Tibial artery (tissue), 4 donors: ENCODE results near the gene PPP4R4.
"Not testable (repeated sequence)": the region's sequence is repeated elsewhere in the genome, so short reads cannot be mapped to it uniquely, and the experiment has no call there.

Source experiments
- DNase-seq, 2 donors: peaks; one replicate each; pipeline ENCODE4 v3.0.0-alpha.2; 2019
- H3K27ac ChIP-seq, 2 donors: fragments of 200-600 bp; sonication (generic) in 1 of 2; 1 replicate in 1 of 2; 2 replicates in 1 of 2; pipeline ENCODE4 v1.5.1; 2018 to 2019; ENCODE audit warnings: mild to moderate bottlenecking in 1 of 2
- H3K27me3 ChIP-seq, 2 donors: fragments of 200-600 bp; sonication (generic) in 1 of 2; one replicate each; pipeline versions ENCODE4 v1.5.1 to v1.6.0; 2016 to 2019
- H3K36me3 ChIP-seq, 3 donors: fragments of 200-600 bp; sonication (generic) in 2 of 3; one replicate each; pipeline ENCODE4 v1.5.1; 2016 to 2019; ENCODE audit warnings: mild to moderate bottlenecking in 2 of 3
- H3K4me1 ChIP-seq, 4 donors: fragments of 200-600 bp; sonication (generic) in 2 of 4; 1 replicate in 3 of 4; 2 replicates in 1 of 4; pipeline ENCODE4 v1.5.1; 2016 to 2019
- H3K4me3 ChIP-seq, 2 donors: fragments of 200-600 bp; sonication (generic) in 1 of 2; 1 replicate in 1 of 2; 2 replicates in 1 of 2; pipeline ENCODE4 v1.5.1; 2018 to 2019; ENCODE audit warnings: mild to moderate bottlenecking in 2 of 2
- H3K9me3 ChIP-seq, 3 donors: fragments of 200-600 bp; sonication (generic) in 1 of 3; one replicate each; pipeline ENCODE4 v1.5.1; 2016 to 2019
- intact Hi-C: fragments of 100-400 bp; cut with DNase I; formaldehyde crosslinking; loops from one replicate; pipeline ENCODE4 v1.15.0; 2023; ENCODE audit warnings: low total_unique reads
- TF ChIP-seq, protein P1 (sequence below), 2 experiments: fragments of 200-600 bp in 1 of 2; fragments of 450-650 bp in 1 of 2; IDR thresholded peaks; one replicate each; pipeline ENCODE4 v1.5.1; 2017 to 2019; ENCODE audit warnings: antibody characterized with exemption in 2 of 2, mild to moderate bottlenecking in 1 of 2, moderate library complexity in 1 of 2

PPP4R4 gene

DNA sequence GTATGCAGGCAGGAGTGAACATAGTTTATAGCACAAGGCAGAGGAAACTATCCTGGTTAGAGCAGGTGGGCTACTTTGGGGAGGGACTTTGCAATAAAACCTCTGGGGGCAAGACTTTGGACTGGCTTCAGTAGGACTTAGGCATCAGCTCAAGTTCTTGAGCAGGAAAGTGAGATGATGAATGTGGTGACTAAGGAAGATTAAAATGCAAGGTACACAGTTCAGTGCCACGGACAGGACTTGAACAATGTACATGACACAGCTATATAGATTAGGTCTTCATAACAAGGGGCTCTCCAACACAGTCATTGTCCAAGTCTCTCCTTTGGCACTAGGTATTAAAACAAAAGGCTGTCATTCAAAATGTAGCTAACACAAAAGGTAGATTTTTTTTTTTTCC lies 21.4 kb upstream of the PPP4R4 start:
- no peak for DNase-seq
- TF ChIP-seq, protein P1, sequence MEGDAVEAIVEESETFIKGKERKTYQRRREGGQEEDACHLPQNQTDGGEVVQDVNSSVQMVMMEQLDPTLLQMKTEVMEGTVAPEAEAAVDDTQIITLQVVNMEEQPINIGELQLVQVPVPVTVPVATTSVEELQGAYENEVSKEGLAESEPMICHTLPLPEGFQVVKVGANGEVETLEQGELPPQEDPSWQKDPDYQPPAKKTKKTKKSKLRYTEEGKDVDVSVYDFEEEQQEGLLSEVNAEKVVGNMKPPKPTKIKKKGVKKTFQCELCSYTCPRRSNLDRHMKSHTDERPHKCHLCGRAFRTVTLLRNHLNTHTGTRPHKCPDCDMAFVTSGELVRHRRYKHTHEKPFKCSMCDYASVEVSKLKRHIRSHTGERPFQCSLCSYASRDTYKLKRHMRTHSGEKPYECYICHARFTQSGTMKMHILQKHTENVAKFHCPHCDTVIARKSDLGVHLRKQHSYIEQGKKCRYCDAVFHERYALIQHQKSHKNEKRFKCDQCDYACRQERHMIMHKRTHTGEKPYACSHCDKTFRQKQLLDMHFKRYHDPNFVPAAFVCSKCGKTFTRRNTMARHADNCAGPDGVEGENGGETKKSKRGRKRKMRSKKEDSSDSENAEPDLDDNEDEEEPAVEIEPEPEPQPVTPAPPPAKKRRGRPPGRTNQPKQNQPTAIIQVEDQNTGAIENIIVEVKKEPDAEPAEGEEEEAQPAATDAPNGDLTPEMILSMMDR (IDR thresholded peaks at IDR 0.05): no peak
- Histone ChIP-seq H3K9me3 (no peaks in the 10 kb centered on the region), H3K4me1 (no peaks in the 10 kb centered on the region), H3K36me3 (no peaks in the 10 kb centered on the region), H3K27me3 (peaks cover 0 to 29% of the 10 kb centered on the region in 2 donors), H3K27ac (no peak overlapping the region), H3K4me3 (no peak overlapping the region)
- intact Hi-C loops: no loop called here

GRCh38 chr14:94153750-94154342 lies 20.3 kb upstream of the PPP4R4 start:
- TF ChIP-seq, protein P1 (IDR thresholded peaks at IDR 0.05): no peak
- no peaks in the 10 kb centered on the region for H3K4me1 ChIP-seq
- no peak overlapping the region for H3K27ac ChIP-seq
- no peak overlapping the region for H3K4me3 ChIP-seq
- peaks cover 0 to 35% of the 10 kb centered on the region in 2 donors for H3K27me3 ChIP-seq
- H3K36me3 ChIP-seq: no peaks in the 10 kb centered on the region
- no peaks in the 10 kb centered on the region for H3K9me3 ChIP-seq
- intact Hi-C loops: no loop called here
- DNase-seq: no peak

DNA sequence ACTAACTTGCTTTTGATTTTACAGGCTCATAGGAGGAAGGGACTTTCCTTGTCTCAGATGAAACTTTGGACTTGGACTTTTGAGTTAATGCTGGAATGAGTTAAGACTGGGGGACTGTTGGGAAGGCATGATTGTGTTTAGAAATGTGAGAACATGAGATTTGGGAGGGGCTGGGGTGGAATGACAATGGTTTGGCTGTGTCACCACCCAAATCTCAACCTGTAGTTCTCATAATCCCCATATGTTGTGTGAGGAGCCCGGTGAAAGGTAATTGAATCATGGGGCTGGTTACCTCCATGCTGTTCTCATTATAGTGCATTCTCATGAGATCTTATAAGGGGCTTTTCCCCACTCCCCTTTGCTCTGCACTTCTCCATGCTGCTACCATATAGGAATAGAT lies 18.0 kb upstream of the PPP4R4 start:
- H3K36me3 ChIP-seq, intact Hi-C loops, H3K9me3 ChIP-seq, H3K27ac ChIP-seq, H3K4me1 ChIP-seq, DNase-seq, H3K4me3 ChIP-seq: not testable (repeated sequence)
- peaks cover 0 to 35% of the 10 kb centered on the region in 2 donors for H3K27me3 ChIP-seq

DNA sequence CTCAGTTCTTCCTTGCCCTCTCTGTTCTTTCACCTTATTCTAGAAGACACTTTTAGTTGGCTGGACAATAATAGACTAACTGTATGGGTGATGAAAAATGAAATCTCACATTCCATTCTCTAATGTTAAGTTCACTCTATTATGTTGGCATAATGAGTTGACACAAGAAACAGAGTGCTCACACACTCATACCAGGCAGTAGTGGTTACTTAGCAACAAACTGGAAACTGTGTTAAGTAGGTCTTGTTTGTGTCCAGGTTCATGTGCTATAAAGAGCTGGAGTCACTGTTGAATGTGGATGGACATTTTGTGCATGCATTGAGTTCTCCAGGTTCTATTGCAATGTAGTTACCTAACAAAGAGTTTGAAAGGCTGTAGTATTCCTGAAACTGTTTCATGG lies 16.9 kb upstream of the PPP4R4 start:
- Histone ChIP-seq H3K36me3 (no peaks in the 10 kb centered on the region), H3K4me1 (no peaks in the 10 kb centered on the region), H3K27ac (no peak overlapping the region), H3K4me3 (no peak overlapping the region), H3K9me3 (no peaks in the 10 kb centered on the region), H3K27me3 (peaks cover 0 to 26% of the 10 kb centered on the region in 2 donors)
- TF ChIP-seq, protein P1 (IDR thresholded peaks at IDR 0.05): no peak
- intact Hi-C loops: no loop called here
- no peak for DNase-seq

DNA sequence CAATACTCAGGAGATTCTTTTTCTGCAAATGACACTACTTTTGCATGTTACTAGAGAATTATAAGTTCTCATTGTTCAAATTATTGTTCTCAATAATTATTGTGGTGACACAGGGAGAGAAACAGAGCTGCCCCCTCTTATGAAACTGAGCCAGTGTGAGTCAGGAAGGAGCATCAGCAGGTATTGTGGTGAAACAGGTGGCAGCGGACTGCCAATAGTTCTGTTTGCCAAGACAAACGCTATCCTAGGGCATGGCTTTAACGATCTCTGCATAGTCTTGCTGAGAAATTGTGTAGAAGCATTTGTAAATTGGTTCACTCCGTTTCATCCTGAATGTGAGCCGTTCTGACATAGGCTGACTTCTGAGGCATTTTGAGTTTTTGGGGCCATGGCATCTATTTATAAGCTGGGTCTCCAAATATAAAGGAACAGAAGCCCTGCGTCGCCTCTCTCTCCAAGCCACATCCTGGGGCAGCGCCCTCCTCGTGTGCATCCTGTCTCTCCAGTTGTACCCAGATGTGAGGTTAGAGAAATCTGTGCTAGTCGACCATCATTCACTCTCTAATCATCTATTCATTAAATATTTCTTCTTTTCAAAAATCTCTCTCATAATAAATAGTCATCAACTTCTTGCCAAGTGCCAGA lies 15.8 kb upstream of the PPP4R4 start:
- intact Hi-C loops: no loop called here
- H3K27ac ChIP-seq: no peak overlapping the region
- TF ChIP-seq, protein P1 (IDR thresholded peaks at IDR 0.05): no peak

GRCh38 chr14:94161058-94161457 lies 13.1 kb upstream of the PPP4R4 start:
- peaks cover 0 to 3% (median 0%) of the 10 kb centered on the region in 4 donors for H3K4me1 ChIP-seq
- H3K27ac ChIP-seq: no peak overlapping the region
- TF ChIP-seq, protein P1 (IDR thresholded peaks at IDR 0.05): no peak
- no peak overlapping the region for H3K4me3 ChIP-seq
- H3K36me3 ChIP-seq: no peaks in the 10 kb centered on the region
- H3K27me3 ChIP-seq: peaks cover 0 to 36% of the 10 kb centered on the region in 2 donors
- no peak for DNase-seq
- intact Hi-C loops: no loop called here
- H3K9me3 ChIP-seq: no peaks in the 10 kb centered on the region

More for the DNA sequence above, 15.8 kb upstream of the PPP4R4 start:
- Histone ChIP-seq H3K9me3 (no peaks in the 10 kb centered on the region), H3K36me3 (no peaks in the 10 kb centered on the region), H3K4me3 (no peak overlapping the region), H3K4me1 (no peaks in the 10 kb centered on the region), H3K27me3 (peaks cover 0 to 20% of the 10 kb centered on the region in 2 donors)
- DNase-seq: no peak
